Fibroblast of skin of left biceps (primary cell): Measurements from ENCODE around the gene DYNLL2.
A peak's percentile ranks its signal among the peaks of the same experiment; 100 is the strongest.
"Not testable (repeated sequence)": the region's sequence is repeated elsewhere in the genome, so short reads cannot be mapped to it uniquely, and the experiment has no call there.

Source experiments
- DNase-seq, 2 experiments: peaks; one replicate each; pipeline ENCODE4 v3.0.0-alpha.2; 2013; ENCODE audit warnings: low read depth in 2 of 2

The DYNLL2 gene

DNA sequence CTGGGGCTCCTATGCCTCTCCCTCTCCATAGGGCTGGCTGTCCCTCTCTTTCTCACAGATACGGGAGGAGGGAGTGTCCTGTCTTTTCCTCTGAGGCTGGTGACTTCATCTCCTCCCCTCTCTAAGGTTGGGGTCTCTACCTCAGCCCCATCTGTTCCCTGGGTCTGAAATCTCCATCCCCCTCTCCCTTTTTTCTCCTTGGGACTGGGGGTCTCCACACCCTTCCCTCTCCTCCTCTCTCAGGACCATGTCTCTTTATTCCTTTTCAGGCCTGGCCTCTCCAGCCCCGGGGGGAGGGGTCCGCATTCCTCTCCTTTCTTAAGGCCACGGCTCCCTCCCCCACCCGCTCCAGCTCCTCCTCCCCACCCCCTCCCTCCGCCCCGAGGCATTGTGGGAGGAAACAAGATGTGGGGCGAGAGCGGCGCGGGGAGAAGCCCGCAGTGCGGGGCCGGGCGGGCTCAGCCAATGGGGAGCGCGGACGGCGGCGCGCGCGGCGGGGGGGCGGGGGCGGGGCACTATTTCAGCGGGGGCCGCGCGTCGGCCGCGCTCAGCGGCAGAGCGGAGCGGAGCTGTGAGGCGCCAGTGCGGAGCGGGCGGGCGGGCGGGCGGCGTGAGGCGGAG lies at the start of gene DYNLL2:
Gene DYNLL2 (plus strand): TSS at position 550 of the 621 bp plus-strand sequence. CDS start 3,672 bp downstream, outside the sequence.
- peak; percentile 89 to 91 for DNase-seq

- DNase-seq: no peak
These were observed 43.2 kb upstream of the DYNLL2 start for GRCh38 chr17:58039975-58040374.

GRCh38 chr17:58040386-58040785 lies 42.8 kb upstream of the DYNLL2 start:
- DNase-seq: no peak

GRCh38 chr17:58041161-58041560 lies 42.1 kb upstream of the DYNLL2 start:
- no peak for DNase-seq

DNA sequence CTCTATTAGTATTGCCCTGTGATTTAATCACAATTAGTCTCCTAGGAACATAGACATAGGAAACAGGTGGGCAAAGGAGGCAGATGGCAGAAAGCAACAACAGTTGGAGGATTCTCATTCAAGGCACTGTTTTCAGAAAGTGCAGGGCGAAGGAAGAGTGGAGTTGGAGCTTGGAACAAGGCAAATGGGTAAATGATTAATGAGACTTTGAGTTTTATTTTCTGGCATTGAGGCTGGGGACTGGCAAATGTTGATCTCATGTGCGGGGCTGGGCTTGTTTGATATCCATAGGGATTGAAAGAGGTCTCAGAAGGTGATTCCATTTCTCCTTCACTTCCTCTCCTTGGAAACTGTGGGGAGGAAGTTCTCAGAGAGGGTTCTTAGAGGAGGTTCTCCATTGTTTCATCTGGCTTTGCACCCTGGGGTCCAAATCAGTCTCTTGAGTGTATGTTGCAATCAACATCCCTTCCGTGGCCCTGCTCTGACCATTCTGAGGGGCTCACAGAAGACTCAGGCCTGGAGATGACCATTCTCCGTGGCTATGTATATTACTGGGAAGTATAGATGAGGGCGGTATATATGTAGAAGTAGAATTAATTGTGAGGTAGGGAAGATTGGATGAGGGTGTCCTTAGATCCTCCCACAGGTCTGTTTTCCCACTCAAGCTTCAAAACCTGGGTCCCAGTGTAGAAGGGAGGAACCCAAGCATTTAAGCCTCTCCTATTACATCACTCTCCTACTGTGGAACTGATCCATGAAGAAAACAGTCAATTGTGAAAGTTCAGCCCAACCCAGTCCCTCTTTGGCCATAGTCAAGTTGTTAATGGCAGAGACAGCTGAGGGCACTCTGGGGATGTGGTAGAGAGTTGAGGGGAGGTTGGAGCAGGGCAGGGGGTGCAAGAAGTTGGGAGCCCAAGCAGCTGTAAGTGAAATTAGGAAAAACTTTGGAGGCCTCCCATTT lies 39.7 kb upstream of the DYNLL2 start:
- DNase-seq: no peak

DNA sequence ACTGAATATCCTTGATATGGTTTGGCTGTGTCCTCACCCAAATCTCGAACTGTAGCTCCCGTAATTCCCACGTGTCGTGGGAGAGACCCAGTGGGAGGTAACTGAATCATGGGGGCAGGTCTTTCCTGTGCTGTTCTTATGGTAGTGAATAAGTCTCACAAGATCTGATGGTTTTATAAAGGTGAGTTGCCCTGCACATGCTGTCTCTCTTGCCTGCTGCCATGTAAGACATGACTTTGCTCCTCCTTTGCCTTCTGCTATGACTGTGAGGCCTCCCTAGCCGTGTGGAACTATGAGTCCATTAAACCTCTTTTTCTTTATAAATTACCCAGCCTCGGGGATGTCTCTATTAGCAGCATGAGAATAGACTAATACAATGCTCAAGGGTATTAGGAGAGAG lies 39.0 kb upstream of the DYNLL2 start:
- not testable (repeated sequence) for DNase-seq

DNA sequence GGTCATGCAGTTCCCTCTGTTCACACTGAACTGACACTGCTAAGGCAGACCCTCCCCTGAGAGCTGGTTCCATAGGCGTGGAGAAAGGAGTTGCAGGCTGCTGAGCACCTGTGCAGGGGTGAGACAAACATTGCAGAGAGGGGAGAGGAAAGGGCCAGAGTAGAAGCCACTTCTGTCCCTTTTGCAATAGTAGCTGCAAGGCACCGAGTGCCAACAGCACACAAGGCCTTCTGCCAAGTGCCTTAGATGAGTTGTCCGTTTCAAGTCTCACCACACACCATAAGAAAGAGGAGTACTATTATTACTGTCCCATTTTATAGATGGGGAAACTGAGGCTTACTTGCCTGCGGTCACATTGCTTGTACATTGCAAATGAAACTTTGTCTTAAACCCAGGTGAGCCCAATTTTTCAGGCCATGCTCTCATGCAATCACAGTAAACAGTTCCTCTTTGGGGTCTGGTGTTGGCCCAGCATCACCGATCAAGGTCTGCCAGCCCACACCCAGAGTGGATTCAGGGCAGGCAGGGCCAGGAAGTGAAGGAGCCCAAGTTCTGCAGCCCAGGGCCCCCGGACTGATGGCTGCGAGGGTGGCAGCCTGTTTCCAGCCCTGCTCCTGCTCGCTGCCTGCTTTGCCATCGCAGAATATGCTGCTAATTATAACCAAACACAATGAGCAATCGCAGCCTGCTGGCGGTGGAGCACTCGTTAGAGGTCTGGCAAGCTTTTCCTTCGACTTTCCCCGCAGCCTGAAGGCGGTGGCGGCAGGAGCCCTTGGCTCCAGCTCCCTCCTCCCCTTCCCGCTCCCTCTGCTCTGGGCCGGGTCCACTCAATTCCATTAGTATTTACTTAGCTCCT lies 36.8 kb upstream of the DYNLL2 start:
- DNase-seq: no peak

DNA sequence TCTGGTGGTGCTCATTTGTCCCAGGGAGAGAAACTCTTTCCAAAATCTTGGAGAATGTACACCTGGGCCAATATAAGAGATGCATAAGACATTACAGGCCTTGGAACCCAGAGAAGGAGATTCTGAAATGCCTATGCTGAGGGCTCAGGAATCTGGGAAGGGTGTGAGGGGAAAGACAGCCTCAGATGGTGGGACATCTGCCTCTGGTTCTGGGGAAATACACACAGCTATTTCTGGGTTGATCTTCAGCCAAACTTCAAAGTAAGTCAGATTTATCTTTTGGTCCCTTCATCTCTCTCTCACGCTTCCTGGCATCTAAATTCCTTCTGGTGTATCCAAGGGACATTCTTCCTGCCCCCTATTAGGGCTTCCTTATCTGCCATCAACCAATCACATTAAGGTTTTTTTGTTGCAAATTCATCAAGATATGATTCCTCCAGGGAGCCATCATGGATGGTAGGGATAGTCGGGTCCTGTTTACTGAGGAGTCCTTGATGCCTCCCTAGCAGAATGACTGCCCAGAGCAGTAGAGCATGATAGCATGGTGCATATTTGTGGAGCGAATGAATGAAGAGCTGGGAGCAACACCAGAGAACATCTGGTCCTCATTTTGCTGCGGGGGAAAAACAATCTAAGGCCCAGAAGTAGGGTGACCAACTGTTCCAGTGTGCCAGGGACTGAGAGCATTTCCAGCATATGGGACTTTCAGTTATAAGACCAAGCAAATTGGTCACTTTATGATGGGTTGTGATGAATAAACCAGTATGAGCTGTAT lies 35.7 kb upstream of the DYNLL2 start:
- no peak for DNase-seq

GRCh38 chr17:58049533-58049932 lies 33.7 kb upstream of the DYNLL2 start:
- DNase-seq: no peak

DNA sequence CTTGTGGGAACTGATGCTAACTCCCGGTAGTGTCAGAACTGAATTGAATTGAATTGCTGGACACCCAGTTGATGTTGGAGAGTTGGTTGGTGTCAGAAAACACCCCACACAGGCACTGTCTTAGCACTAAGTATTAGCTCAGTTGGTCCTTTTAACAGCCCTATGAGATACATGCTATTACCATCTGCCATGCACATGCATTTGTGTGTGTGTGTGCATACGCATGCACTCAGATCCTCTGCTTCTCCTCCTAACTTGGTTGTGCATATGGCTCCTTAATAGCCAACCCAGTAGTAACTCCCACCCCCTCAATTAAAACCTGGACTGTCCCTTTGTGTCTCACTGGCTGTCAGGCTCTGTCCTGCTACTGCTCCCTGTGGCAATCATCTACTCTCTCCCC lies 32.3 kb upstream of the DYNLL2 start:
- no peak for DNase-seq

- DNase-seq: no peak
These were observed 31.8 kb upstream of the DYNLL2 start for GRCh38 chr17:58051468-58051867.

- DNase-seq: no peak
These were observed 30.8 kb upstream of the DYNLL2 start for GRCh38 chr17:58052407-58052806.

- no peak for DNase-seq
These were observed 30.1 kb upstream of the DYNLL2 start for GRCh38 chr17:58052945-58053715.

- no peak for DNase-seq
These were observed 28.6 kb upstream of the DYNLL2 start for GRCh38 chr17:58054641-58055040.

GRCh38 chr17:58056476-58056875 lies 26.7 kb upstream of the DYNLL2 start:
- no peak for DNase-seq

GRCh38 chr17:58059141-58059540 lies 24.1 kb upstream of the DYNLL2 start:
- no peak for DNase-seq

DNA sequence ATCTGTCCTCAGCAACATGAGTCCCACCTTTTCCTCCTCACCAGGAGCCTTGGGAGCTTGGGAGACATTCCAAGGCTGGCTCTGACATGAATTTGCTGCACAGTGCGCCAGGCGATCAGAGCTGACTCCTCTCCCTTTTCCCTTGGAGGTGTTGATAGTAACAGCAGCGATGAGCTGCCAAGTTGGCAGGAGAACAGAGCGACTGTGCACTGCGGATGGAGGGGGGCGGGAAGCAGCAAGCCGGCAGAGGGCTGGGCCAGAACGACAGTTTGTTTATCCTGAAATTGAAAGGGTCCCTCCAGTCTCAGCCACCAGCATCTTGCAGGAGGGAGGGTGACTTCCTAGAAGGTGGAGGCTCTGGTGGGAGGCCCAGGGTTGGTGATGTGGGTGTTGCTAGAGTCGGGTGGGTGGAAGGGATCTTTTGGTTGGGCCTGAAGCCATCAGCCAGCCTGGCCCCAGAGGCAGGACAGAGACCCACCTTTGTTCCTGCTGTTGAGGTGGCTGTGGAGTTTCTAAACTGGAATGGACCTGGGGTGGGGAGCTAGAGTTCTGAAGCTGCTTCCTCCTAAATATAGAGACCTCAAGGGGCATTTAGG lies 22.5 kb upstream of the DYNLL2 start:
- no peak for DNase-seq

- DNase-seq: no peak
These were observed 21.5 kb upstream of the DYNLL2 start for GRCh38 chr17:58061672-58062071.

DNA sequence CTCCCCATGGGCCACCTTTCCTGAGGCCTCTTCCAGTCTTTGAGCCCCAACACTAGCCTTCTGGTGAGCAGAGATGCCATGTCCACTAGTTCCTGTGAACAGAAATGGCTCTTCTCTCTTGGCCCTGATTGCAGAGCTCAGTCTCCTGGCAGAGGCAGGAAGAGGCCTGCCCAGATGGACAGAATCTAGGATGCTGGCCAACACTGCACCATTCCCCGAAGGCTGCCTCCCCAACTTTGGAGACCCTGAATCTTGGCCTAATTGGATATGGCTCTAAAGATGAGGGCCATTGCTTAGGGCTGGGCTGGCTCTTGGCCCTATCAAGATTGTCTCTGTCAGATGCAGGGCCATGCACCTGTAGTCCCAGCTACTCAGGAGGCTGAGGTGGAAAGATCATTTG lies 18.0 kb upstream of the DYNLL2 start:
- DNase-seq: no peak

GRCh38 chr17:58066401-58066800 lies 16.8 kb upstream of the DYNLL2 start:
- no peak for DNase-seq
